ENCODE measurements around the gene MED6.

The MED6 gene, protein sequence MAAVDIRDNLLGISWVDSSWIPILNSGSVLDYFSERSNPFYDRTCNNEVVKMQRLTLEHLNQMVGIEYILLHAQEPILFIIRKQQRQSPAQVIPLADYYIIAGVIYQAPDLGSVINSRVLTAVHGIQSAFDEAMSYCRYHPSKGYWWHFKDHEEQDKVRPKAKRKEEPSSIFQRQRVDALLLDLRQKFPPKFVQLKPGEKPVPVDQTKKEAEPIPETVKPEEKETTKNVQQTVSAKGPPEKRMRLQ

DNA sequence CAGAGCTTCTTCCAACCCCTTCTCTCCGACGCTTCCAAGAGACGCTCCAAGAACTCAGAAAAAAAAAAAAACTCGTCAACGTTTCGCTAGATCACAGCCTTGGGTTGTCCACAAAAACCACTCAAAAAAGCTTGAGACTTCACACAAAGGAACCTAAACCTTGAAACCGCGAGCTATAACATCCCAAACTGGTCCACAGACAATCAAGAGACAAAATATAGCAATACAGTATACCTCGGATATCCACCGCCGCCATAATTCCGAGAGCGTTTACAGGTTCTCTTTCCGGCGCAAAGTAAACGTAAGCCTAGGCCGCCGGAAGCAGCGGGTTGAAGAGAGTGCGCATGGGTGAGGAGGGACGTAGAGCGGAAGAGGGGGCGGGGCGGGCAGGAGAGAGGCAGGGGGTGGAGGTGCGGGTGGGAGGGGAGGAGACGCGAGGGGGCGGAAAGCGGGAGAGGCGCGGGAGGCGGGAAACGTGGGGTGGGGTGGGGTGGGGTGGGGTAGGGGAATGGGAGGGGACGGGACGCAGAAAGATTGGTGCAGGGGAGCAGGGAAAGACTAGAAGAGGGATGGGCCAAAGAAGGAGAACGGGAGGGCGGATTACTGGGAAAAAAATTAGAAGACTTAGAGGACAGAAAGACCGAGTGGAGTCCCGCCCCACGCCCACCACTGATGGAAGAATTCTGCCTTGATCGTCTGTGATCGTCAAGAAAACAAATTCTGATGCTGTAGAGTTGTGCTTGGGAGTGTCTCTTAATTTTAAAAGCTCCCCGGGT, at the start of gene MED6:
TSS of gene MED6 (minus strand) at position 274 of the 776 bp plus-strand sequence. CDS start at position 256, 18 bp downstream.
- peak; percentile 89 for DNase-seq (ENCODE audit: low spot score)

DNA sequence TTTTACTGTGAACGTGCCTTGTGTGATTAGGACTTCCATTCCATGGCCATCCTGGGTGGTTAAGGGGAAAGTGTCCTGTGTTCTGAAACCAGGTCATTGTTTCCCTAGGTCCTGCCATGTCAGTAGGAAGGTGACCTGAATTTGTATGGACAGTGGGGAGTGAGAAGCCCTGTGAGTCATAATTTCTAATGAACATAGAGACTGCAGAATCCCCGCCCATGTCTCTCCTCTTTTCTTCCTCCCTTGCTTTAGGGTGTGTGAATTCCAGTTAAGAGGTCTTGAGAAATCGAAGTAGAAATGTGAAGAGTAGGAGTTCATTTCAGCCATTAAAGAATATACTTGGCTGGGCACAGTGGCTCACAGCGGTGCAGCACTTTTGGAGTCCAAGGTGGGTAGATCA, 49.3 kb upstream of the MED6 start:
- no peak for DNase-seq (ENCODE audit: low spot score)

GRCh38 chr14:70648346-70648745, 47.9 kb upstream of the MED6 start:
- DNase-seq (ENCODE audit: low spot score), result no peak

DNA sequence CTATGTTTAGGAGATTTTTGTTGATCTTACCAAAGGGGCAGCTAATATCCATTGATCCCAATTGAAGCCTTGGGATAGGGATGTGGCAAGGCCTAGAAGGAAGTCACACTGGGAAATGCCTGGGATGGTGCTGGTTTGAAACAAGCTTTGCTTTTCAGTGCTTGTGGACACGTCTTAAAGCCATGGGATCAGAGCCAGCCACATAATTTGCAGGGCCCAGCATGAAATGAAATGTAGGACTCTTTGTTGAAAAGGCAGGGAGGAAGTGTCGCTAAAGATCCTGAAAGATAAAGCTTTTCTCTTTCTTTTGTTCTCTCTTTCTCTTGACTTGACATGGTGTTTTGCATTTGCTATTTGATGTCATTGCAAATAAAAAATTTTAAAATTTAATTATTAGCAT, 46.2 kb upstream of the MED6 start:
- DNase-seq (ENCODE audit: low spot score), result no peak

DNA sequence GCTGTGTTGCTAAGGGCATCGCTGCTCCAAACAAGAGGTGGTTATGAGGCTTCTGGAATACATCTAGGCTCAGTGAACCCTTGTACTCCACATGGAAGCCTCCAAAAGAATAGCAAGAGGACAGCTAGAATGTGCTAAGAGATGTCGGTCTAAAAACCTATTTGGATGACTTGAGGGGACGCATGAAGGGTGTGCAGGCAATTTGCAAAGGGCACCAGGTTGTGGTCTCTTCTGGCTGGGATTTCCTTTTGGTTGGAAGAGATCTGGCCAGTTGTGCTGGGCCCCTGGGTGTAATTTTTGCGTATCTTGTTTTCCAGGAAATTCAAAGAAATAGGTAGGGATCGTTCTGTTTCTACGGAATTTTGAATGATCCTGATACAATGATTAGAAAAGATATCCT, 45.4 kb upstream of the MED6 start:
- no peak for DNase-seq (ENCODE audit: low spot score)

DNA sequence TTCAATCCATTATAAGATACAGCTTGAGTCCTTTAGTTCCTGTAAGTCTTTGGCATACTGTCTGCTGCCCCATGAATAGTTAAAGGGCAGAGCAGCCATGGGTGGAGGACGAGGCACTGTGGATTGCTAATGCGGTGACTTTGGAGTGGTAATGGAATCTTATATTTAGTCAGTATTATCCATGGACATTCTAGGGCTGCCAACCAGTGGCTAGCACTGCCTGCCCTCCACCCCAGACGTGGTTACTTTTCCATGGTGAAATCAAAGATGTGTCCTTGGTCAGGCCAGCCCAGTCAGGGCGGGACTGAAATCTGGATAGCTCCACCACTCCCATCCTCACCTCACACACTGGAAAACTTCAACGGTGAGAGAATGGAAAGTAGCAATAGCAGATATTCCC, 43.5 kb upstream of the MED6 start:
- no peak for DNase-seq (ENCODE audit: low spot score)

- DNase-seq (ENCODE audit: low spot score), result no peak
Measured at GRCh38 chr14:70642303-70643235, 42.1 kb upstream of the MED6 start.

- DNase-seq (ENCODE audit: low spot score), result peak; percentile 24
Measured at GRCh38 chr14:70641548-70642302, 41.3 kb upstream of the MED6 start, which contains the start of gene TTC9. TTC9 (plus strand) TSS chr14:70641916; CDS start chr14:70642130, 214 bp downstream.

DNA sequence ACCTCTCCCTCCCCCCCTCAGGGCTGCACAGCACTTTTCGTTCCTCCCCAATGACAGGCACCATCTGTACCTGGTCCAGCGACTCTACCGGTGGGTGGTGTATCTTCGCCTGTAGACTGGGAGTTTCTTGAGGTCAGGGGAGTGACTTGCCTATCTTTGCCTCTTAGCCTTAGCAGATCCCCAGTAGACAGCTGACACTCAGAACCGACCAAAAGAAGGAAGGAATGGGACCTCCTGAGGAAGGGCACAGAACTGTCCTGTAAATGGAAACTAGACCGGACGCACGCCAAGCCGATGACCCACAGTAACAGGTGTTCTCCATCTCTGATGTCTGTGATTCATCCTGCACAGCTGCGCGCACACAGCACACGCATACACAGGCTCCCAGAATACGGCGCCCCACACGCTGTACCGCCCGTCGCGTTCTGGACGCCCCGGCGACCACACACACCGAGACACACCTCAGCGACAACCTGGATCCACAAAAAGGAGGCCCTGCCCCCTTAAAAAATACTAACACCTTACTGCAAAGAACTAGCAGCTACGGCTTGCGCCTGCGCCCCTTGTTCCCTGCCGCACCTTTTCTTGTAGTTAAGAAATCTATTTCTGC, 40.6 kb upstream of the MED6 start:
- peak; percentile 21 for DNase-seq (ENCODE audit: low spot score)

DNA sequence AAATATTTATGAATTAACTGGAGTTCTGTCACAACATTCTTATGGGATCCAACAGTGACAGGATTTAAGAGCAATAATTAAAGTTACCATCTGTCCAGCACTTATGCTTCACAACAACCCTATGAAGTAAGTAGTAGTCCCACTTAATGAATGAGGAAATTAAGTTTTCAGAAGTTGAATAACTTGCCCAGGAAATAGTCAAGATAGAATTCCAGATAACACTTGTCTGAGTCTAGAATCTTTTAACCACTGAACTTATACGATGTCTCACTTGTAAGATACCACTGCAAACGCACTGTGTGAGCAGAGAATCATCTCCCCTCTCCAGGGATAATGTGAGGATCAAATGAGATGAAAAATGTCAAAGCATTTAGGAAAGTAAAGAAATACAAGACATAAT, 38.0 kb upstream of the MED6 start:
- DNase-seq (ENCODE audit: low spot score), result no peak

- DNase-seq (ENCODE audit: low spot score), result no peak
Measured at GRCh38 chr14:70635971-70636595, 35.6 kb upstream of the MED6 start.

DNA sequence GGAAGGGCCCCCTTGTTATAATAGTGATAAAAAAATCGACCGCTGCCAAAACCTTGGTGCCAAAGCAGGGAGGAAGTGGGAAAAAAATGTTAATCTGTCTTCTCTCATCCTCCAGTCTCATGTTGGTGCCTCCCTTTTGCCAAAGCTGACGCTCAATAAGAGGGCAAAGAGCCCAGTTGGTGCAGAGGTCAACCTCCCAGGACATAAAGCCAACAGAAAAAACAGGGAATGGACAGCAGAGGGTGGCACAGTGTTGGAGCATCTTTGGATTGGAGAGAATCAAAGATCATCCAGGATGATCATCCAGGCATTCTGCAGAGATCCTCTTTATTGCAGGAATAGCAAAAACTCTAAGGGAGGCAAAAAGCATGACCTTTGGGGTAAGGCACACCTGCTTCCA, 31.5 kb upstream of the MED6 start:
- DNase-seq (ENCODE audit: low spot score), result no peak

DNA sequence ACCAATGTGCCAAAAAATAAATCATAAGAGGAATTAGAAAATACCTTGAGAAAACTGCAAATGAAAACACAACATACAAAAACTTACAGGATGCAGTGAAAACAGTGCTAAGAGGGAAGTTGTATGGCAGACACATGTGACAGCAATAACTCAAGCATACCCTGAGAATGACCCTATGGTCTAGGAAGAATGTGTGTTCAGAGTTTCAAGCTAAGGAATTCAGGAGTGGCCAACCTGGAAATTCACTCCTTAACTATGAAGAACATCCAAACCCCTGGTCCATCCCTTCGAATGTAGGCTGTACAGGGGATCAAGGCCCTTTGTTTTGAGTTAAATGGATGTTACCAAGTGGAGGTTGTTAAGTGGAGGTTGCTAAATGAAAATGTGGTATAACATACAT, 24.5 kb upstream of the MED6 start:
- no peak for DNase-seq (ENCODE audit: low spot score)

DNA sequence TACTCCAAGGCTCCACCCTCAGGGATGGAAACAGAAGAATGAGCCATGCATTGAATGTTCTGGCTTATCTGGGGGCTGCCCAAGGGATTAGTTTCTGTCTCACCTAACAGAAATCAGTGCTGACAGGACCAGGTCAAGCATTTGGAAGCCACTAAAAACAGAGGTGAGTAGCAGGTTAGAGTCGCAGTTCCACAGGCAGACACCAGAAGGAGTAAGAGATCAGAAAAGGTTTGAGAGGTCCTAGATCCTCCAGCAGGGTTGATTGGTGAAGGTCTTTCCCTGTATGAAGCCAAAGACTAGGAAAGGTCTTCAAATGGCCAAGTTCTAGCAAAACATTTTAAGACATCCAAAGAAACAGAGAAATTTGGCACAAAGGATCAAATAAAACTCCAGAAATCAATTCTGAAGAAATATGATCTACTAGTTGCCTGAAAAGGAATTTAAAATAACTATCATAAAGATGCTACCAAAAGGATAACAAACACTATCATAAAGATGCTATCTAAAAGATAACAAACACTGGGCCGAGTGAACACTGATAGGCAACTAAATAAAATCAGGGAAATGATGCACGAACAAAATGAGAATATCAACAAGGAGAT, 21.8 kb upstream of the MED6 start:
- peak; percentile 16 for DNase-seq (ENCODE audit: low spot score)

- DNase-seq (ENCODE audit: low spot score), result no peak
Measured at GRCh38 chr14:70619708-70620107, 19.3 kb upstream of the MED6 start.

DNA sequence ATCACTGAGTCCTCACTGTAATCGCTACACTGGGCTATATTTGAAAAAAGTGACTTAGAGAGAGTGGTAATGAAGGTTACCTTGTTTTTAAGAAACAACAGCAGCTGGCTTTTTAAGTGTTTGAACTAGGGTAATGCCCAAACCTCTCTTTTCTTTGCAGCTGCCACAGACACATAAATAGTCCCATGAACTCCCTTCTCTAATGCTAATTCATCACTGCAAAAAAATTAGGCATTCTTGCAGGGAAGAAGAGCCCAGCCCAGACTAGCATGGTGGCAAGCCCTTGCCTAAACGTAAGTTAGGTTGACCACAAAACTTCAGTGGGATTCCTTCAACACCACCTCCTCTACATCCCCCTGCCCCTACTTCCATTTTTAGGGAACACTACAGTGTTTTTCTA, 17.9 kb upstream of the MED6 start:
- DNase-seq (ENCODE audit: low spot score), result no peak

DNA sequence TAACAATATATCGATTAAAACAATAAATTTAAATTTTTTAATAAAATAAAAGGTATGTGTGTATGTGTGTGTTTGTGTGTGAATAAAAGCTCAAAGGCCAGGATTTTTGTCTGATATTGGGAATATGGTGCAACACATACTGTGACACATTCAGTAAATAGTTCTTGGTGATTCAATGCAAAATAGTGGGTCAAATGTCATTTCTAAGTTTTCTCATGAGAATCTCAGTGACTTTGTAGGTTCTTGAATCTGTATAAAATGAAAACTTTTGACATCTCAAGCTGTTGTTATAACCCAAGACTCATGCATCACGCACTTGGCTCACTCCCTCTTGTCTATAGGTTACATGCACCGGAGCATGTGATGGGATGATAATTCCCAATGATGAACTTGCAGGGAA, 16.2 kb upstream of the MED6 start:
- DNase-seq (ENCODE audit: low spot score), result no peak

GRCh38 chr14:70611216-70611615, 10.8 kb upstream of the MED6 start:
- no peak for DNase-seq (ENCODE audit: low spot score)

DNA sequence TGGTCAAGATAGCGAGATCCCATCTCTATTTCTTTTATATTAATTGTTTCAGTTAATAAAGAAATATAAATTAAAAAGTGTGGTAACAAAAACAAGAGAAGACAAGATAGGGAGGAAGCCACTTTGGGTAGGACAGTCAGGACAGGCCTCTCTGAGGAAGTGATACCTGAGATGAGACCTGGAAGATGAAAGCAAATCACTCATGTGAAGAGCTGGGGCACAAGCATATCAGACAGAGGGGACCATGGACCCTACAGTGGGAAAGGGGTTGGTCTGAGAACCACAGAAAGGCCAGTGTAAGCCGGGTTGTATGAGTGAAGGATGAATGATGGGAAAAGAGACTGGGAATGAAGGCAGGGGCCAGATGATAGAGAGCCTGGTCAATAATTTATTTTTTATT, 1.8 kb upstream of the MED6 start:
- no peak for DNase-seq (ENCODE audit: low spot score)

DNA sequence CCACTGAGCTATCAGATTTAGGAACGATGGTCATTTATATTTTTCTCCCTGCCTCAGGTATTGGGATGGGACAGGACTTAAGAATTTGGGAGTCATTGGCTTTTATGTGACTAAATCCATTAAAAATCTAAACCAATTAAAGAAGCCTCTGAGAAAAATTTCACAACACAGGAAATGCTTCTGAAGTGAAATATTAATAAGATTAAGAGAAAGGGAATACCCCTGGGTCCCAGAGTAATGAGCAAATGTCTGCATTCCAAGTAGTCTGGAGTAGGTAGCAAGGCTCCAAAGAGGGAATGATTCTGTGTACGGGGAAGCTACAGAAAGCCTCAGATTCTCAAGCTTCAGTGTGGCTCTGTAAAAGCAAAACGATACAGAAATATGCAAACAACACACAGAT, 707 bp upstream of the MED6 start:
- no peak for DNase-seq (ENCODE audit: low spot score)

DNA sequence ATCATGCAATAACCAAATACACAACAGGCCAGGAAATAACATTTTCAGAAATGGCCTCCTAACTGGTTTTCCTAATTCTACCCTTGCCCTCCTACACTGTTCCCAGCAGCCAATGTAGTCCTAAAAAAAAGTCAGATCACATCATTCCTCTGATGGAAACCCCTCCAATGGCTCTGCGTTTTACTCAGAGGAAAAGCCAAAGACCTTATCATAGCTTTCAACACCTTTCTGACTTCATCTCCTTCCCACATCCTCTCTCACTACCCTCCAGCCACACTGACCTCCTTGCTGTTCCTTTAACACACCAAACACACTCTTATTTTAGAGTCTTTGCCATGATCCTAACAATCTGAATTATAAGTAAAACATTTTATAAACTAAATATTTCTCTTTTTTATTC, 1.1 kb downstream of the MED6 start:
- DNase-seq (ENCODE audit: low spot score), result no peak
